H1 (cell line): ENCODE measurements around the gene MCM9.

Experiments used
- GABPA ChIP-seq: IDR thresholded peaks from 2 replicates; pipeline ENCODE4 v1.6.1; 2011; ENCODE audit warnings: mild to moderate bottlenecking, low read length, moderate library complexity, borderline replicate concordance; ENCODE audit not compliant: insufficient read depth
- SIN3A ChIP-seq, 2 experiments: IDR thresholded peaks in 1 of 2; conservative IDR thresholded peaks in 1 of 2; 2 replicates each; pipeline ENCODE4 v1.6.1; 2011 to 2012; ENCODE audit warnings: low read length in 2 of 2, improper control_type of control experiment in 1 of 2, low read depth in 1 of 2, mild to moderate bottlenecking in 1 of 2

DNA sequence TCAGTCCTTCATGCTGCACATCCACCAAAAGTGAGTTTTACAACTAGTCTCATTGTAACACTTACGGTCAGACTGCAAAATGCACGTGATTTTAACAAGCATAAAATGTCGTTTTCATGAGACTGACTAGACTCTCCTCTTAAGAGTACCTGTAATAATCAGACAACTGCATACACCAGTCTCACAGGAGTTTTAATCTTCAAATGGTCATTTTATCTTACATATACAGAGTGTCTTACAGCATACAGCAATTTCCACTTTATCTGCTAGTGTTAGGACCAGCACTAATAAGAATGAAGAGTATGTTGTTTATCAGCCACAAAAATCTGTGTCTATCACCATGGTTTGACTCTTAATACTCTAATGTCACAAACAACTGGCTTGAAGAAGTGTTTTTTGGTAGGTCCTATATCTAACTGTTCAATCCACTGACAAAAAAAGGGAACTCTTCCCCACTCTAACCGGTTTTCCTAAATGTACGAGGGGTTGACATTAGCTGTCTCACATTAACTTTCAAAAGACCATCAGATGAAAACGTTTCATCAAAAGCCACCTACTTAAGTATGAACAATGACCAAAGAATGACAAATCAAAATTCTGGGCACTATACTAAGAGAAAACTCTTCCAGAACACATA, 42.5 kb downstream of the MCM9 start:
- no peak for TF ChIP-seq SIN3A (conservative IDR thresholded peaks at IDR 0.05 in 1 of 2, IDR thresholded peaks at IDR 0.05 in 1 of 2; ENCODE audit: low read depth in 1 of 2, low read length in 2 of 2)
- TF ChIP-seq GABPA, result no peak
